WTC11 (cell line): Measurements from ENCODE around the gene CLDN5.

Experiments
- CREB1 ChIP-seq: sonication (generic); formaldehyde crosslinking; IDR thresholded peaks from 2 replicates; pipeline ENCODE4 v1.8.0; 2023; ENCODE audit warnings: mild to moderate bottlenecking, missing genetic modification reagents
- CTCF ChIP-seq: fragments of 200-600 bp; IDR thresholded peaks from 2 replicates; pipeline ENCODE4 v1.8.0; 2022; ENCODE audit warnings: antibody characterized with exemption
- E2F4 ChIP-seq: sonication (generic); formaldehyde crosslinking; IDR thresholded peaks from 2 replicates; pipeline ENCODE4 v1.8.1; 2022; ENCODE audit warnings: low read depth, mild to moderate bottlenecking, moderate library complexity, missing genetic modification reagents, borderline replicate concordance
- ETV6 ChIP-seq: sonication (generic); formaldehyde crosslinking; IDR thresholded peaks from 2 replicates; pipeline ENCODE4 v1.8.1; 2022; ENCODE audit warnings: mild to moderate bottlenecking, missing genetic modification reagents
- FOXJ3 ChIP-seq: sonication (generic); formaldehyde crosslinking; IDR thresholded peaks from 2 replicates; pipeline ENCODE4 v1.9.0; 2021; ENCODE audit warnings: missing genetic modification reagents, mild to moderate bottlenecking, borderline replicate concordance
- ZNF121 ChIP-seq: sonication (generic); formaldehyde crosslinking; IDR thresholded peaks from 2 replicates; pipeline ENCODE4 v1.8.0; 2023; ENCODE audit warnings: missing genetic modification reagents

- TF ChIP-seq CTCF (no peak), CREB1 (no peak), E2F4 (CRISPR knock-in tag) (no peak), ETV6 (CRISPR knock-in tag) (no peak), FOXJ3 (CRISPR knock-in tag) (no peak), ZNF121 (no peak)
Observed at GRCh38 chr22:19533857-19534256, 9.6 kb upstream of the CLDN5 start.
